Endometrial microvascular endothelial cells (primary cell): ENCODE data around the gene TOB2. TPM values are rescaled to one million over a fixed set of nuclear protein-coding genes. Genes with fewer than 3 reads are reported as not detected.
"Not testable (repeated sequence)": the region's sequence is repeated elsewhere in the genome, so short reads cannot be mapped to it uniquely, and the experiment has no call there.

Source experiments
- in situ Hi-C: cut with HindIII; loops from 2 replicates; pipeline ENCODE4 v1.10.0; 2017; ENCODE audit warnings: low sequenced_read_pairs, low pct_unique_long_range_greater_than_20kb; ENCODE audit errors: inconsistent ontology term
- total RNA-seq: library from RNA; depleted of rRNA; stranded (reverse); fragments of >200 nt; gene quantifications from one replicate; pipeline ENCODE4 v1.2.3, GENCODE V29; 2015; ENCODE audit errors: inconsistent ontology term

TOB2 gene
- total RNA-seq, 1 donor from 2014 or later, result 32.9 TPM

DNA sequence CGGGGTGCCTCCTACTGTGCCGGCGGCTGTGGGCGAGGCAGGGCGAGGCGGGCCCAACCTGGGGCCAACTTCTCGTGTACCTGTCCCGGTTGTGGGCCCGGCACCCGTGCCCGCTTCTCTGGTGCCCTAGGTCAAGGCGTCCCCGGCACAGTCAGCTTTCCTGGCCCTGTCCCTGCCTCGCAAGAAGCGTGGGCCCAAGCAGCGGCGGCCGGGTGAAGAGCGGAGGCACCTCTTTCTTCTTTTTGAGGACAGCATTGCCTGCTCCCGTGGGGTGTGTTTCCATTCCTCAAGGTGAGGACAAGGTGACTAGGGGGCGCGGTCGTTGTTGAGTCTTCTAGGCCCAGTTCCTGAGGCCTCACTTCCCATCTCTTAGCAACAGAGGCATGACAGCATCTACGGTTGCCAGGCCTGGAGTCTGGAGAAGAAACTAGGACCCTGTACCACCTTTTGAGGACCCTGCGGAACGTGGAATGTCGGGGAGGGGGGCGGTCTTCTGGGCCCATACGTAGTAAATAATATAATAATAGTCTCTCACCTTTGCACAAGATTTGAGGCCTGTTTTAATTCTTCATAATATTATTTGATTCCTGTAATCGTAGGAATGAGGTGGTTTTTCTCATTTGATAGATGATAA lies 22.7 kb upstream of the TOB2 start:
- in situ Hi-C loops, result no loop called here

DNA sequence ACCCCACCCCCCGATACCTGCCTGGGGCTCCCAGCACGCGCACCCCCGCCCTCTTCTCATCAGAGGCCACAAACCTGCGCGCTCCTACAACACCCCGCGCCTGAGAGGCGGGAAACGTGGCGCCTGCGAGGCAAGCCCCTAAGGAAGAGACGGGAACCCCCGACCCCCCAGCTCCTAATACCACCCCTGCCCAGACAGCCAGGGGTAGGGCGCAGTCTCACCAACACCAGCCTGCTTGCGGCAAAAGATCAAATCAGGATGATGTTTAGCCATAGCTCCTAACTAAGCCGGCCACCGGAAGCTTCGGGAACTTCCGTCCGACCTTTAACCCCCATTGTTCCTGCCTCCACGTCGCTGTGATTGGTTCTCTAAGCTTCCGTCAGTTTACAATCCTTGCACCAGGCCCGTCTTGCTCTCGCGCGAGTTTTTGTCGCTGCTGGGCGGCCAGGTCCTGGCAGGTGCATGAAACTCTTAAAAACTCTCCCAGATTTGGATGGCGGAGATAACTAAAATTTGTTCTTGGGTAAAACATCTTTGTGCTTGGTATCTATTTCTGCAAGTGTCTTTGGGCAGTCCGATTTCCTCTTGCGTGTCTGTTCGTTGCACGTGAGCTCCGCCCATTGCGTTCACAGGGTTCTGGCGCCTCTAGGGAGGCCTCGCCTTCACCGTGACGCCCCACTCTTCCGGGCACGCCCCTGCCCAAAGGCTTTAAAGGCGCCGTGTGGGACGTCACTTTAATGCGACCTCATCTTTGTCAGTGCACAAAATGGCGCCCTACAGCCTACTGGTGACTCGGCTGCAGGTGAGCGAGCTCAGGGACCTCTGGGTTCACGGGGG lies 22.0 kb upstream of the TOB2 start, which contains the start of the genes ACO2 and PHF5A:
ACO2 (plus strand) TSS at position 737 of the 837 bp plus-strand sequence; CDS start at position 767, 30 bp downstream.
PHF5A (minus strand) TSS at position 312 of the 837 bp plus-strand sequence; CDS start at position 273, 39 bp downstream.
- in situ Hi-C loops, result no loop called here

DNA sequence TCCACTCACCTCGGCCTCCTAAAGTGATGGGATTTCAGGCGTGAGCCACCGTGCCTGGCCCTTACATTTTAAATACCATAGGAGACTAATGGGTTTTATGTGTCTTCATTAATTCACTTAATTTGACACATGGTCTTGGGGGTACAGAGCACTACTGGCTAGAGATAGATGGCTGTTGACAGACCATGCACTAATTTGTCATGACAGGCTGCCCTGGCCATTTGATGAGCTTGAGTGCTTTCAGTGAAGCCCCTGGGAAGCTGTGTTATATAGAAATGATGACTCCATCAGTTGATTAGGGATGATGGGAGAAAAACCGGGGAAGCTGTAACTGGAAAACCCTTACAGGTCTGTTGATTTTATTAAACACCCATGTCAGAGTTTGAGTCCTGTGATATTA lies 15.3 kb upstream of the TOB2 start:
- in situ Hi-C loops, result no loop called here

DNA sequence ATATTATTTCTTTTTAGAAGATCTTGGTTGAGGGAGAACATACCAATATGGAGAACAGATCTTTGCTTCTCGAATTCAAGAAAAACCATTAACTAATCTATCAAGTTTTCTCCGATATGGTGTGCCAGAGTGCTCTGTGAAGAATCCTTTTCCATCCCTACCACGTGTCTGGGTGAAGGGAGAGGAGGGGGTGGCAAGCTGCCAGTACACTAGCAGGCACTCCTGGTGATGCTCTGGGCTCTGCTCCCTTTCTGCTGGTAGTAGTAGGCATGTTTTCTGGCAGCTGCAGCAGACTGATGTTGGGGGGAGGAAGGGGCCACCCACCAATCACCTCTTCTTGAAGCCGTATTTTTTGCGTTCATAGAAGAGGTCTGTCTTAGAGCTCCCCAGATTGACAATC lies 13.5 kb upstream of the TOB2 start:
- in situ Hi-C loops, result not testable (repeated sequence)

DNA sequence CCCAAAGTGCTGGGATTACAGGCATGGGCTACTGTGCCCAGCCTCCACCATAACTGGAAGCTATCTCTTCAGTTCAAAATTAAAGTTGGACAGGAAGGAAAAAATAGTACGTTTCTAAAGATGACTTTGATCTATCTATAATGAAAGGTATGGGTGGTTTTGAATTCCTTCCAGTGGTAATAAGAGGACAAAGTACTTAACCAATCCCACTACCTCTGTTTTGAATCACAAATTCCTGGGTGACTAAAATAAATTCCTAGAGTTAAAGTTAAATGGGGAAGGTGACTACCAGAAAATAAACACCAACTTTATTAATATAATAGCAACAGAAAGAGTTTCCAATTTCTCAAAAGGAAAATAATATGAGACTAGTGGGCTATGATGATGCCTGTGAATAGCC lies 12.8 kb upstream of the TOB2 start:
- in situ Hi-C loops, result no loop called here

DNA sequence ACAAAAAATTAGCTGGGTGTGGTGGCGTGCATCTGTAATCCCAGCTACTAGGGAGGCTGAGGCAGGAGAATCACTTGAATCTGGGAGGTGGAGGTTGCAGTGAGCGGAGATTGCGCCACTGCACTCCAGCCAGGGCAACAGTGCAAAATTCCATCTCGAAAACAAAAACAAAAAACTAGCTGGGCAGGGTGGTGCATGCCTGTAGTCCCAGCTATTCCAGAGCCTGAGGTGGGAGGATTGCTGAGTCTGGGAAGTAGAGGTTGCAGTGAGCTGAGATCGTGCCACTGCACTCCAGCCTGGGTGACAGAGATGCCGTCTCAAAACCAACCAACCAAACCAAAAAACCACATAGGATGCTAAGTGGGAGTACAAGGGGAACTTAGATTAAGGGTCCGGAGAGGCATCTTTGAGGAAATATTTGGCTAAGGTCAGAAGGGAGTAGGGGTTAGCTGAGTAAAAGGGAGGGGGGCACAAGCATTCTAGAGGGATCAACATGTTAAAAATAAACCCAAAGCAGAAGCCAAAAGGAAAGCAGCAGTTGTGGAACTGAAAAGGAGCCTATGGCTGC lies 11.6 kb upstream of the TOB2 start:
- in situ Hi-C loops, result no loop called here

DNA sequence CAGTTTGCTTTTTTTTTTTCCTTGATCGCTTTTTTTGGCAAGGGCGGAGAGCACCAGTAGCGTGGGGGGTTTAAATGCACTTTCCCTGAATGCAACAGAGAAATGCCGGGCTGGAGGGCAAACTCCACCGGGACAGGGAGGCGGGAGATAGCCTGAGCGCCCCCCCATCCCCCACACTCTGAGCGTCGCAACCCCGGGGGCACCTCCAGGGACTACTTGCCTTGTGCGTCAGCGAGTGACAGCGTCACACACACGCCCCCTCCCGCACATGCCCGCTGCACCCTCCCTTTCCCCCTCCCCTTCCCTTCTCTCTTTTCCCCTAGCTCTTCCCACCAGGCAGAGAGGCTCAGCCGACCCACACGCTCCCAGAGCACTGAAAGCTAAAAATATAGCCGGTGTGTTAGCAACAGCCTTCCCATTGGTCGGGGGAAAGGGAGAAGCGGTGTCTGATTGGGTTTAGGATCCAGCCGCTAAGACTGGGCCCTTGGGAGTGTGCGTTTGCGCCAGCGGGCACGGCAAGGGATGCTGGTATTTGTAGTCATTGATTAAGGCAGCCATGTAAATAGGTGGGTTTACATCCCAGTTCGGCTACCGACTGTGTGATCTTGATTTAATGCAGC lies 1.7 kb upstream of the TOB2 start:
- in situ Hi-C loops, result no loop called here

DNA sequence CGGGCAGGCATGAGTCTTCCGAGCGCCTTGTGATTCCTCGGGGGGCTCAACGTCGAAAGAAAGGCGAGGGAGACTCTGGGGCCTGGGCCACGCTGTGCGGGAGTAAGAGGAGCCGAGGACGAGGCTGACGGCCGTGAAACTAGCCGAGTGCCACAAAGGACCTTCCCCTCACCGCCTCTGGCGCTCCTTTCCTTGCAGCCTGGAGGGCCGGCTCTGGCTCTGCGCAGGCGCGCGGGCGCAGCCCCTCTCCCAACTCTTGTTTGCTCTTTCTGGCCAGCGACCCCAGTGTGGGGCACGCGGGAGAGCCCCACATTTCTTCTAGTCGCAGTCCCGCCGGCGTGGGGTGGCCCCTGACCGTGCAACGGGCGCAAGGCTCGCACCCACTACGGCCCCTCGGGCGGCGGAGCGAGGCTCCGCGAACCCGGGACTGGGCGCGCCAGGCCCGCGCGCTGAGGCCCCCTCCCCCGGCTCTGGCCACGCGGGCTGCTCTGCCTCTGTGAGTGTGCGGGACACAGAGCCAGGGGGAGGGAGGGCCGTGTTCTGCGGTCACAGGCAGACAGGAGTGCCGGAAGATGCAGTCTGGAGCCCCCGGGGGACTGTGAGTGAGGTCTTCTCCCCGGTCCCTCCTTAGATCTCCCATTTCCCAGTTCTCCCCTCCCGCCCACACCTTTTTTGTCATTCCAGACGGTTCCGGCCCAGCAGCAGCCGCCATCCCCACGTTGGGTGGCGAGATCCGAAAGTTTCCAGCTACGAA lies 1.0 kb upstream of the TOB2 start:
- in situ Hi-C loops, result no loop called here

DNA sequence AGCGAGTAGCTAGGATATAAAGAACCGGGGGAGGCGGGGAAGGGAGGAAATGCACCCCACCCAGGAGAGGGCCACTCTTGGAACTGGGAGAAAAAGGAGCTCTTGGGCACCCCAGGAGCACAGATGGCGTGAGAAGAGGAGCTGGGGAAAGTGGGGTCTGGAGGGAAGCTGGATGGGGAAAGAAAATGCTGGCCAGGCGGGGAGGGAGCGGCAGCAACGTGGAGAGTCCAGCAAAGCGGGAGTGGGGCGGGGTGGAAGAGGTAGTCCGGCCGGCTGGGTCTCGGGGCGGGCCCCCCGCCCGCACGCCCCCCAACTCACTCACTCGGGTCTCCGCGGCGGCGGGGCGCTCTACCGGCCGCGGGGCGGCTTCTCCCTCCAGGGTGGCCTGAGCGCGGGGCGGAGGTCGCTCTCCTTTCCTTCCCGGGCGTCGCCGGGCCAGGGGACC lies 522 bp downstream of the TOB2 start:
- in situ Hi-C loops, result no loop called here

DNA sequence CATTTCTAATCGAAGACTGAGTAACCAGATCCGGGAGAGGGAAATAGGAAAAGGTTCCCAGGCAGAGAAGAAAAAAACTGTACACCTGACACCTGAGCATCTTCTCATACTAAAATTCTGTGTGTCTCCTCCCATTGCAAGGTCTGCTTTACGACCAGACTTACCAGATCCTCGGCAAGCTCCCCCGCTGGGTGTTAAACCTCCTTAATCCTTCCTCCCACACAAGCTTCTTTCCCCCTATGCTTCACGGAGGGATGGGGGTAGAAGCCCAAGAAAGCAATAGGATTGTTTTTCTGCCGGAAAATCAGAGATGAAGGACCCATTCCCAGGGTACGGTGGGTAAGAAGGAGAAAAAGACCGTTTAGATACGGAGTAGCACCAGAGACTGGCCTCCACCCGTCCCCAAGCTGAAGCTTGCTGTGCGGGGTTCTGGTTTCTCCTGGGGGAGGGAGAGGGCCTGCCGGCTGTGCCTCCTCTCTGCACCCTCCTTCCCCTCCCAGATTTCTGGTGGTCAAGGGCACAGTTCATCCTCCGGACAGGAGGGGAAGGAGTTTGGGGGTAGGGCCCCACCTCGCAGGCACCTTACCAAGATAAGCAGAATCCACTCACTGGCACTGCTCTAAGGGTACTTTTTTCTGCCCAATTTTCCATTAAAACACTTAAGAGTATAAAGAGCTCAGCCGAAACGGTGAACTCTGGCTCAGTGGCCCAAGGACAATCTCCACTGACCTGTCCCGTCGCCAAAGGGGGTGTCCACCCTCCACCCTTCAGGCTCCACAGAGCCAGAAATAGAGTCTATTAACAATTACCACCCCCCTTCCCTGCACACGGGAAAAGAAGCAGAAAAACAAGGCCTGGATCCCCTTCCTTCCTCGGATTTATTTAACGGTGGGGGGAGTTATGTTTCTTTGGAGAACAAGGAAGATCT lies 1.2 kb downstream of the TOB2 start:
- in situ Hi-C loops, result no loop called here

DNA sequence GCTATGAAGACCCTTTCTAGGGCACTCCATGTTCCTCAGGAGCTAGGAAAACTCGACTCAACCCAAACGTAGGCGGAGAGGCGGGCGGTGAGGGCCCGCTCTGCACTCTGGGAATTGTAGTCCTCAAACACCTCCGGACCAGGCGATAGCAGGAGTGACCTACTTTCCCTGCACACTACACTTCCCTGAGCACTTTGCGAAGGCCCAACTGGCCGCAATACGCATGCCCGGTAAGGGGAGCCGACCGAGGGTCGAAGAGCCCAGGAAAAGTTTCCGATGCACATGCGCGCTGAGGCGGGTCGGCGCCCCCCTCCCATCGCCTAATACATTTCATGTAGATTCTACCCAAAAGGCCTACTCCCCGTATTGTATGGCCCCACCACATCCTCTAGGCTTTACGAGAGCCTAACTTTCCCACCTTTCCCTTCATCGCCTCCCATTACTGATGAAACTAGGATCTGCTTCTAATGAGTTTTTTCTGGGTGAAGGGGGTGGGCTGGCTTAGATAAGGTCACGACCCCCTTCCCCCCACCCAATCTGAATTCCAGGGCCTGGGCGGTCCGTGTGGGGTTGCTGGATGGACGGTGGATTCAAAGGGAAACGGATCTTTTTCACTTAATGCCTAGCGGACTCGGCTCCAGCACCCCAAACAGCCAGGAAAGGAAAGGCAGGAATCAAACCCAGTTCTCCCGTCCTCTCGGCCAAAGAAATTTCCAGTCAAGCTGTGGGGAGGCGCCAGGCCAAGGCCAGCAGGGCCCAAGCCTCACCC lies 2.1 kb downstream of the TOB2 start:
- in situ Hi-C loops, result no loop called here

DNA sequence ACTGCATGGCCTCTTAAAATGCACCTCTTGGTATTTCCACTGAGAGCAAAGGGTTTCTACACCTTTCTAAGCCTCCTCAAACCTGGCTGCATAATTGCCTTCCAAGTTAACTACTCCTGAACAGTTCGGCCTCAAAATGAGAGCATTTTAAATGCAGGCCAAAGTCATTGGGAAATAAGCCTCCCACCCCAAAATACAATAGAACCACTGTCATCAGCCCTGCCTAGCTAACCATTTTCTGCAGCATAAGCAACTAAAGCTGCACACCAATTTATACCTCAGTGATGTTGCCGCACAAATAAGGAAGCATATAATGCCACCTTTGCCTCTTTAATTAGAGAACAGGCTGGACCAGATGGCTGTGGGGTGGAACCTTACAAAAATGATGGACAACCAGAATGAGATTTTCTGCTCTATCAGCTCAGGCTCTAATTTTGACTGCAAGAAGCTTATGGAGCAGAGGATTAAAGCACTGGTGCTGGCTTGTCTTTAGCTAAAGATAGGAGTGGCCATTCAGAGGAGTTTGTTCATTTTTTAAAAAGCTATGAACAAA lies 4.3 kb downstream of the TOB2 start:
- in situ Hi-C loops, result no loop called here

DNA sequence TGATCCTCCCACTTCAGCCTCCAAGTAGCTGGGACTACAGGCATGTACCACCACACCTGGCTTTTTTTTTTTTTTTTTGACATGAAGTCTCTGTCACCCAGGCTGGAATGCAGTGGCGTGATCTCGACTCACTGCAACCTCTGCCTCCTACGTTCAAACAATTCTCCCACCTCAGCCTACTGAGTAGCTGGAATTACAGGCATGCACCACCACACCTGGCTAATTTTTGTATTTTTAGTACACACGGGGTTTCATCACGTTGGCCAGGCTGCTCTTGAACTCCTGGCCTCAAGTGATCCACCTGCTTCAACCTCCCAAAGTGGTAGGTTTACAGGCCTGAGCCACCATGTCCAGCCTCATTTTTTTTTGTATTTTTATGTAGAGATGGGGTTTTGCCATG lies 6.1 kb downstream of the TOB2 start:
- in situ Hi-C loops, result not testable (repeated sequence)

DNA sequence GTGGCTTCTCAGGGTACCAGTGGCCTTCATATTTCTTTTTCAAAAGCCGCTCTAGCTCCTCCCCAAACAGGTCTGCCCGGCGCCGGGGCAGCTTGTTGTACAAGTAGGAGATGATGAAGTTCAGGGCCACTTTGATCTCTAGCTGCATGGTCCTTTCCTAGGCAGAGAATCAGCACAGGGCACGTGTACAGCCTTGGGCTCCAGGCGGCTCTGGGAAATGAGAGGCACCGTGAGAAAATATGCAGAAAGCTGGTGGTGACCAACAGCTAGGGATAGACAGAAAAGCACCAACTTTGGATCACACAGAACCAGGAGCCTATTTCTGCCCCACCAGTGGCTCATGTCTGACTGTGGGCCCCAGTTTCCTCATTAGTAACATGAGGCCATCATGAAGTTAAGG lies 9.4 kb downstream of the TOB2 start:
- in situ Hi-C loops, result no loop called here

DNA sequence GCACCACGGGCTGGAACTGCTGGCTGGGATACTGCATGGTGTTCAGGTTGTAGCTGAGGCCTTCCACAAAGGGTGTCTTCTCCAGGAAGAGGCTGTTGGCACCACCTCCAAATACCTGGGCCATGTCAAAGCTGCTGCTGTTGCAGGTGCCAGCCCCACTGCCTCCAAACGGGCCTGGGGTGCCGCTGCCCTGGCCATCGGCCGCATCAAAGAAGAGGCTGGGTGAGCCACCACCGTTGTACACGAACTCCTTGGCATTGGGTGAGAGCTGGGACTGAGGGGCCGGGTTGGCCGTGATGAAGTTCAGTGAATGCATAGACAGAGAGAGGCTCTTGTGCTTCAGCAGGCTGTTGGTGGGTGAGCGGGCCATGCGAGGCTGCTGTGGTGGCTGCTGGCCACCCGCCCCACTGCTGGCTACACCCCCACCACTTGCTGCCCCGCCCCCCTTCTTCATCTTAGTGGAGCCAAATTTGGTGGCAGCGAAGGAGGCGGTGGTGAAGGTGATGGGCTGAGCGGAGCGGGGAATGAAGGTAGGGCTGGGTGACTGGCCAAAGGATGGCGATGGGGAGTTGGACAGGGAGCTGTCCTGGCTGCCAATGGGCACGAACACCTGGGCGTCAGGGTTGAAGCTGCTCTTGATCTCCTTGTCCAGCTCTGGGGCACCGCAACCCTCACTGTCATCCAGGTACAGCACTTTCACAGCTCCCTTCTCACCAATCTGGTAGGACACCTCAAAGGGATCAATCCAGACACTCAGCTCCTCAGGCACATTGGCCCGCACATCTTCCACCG lies 10.1 kb downstream of the TOB2 start:
- in situ Hi-C loops, result no loop called here

DNA sequence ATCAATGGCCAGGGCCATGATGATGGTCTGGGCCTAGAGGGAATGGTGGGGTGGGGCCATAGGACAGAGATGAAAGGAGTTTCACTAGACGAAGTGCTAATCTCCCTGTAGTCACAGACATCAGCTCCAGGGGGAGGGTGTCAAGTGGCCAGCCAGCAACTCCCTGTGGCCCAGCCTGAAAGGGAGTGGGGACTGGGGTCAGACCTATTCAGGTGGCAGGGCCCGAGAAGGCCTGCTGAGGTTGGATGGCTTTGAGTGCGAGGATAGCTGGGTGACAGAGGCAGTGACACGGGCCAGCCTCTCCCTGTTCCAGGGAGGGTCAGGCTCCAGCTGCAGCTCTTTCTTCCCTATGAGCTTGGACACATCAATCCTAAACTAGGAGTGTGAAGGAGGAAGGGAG lies 11.0 kb downstream of the TOB2 start:
- in situ Hi-C loops, result no loop called here
